ENCODE data around the gene PKHD1.

Gene PKHD1

GRCh38 chr6:52045033-52045432 is 42.4 kb downstream of the PKHD1 start:
- no peak for DNase-seq (ENCODE audit: low read depth, low spot score)

GRCh38 chr6:52042141-52042885 is 45.1 kb downstream of the PKHD1 start:
- no peak for DNase-seq (ENCODE audit: low read depth, low spot score)

GRCh38 chr6:52041134-52041533 is 46.3 kb downstream of the PKHD1 start:
- DNase-seq (ENCODE audit: low read depth, low spot score) = no peak

- no peak for DNase-seq (ENCODE audit: low read depth, low spot score)
Measured at GRCh38 chr6:52027699-52028098, 59.7 kb downstream of the PKHD1 start.

GRCh38 chr6:52024451-52025068 is 62.9 kb downstream of the PKHD1 start:
- no peak for DNase-seq (ENCODE audit: low read depth, low spot score)

GRCh38 chr6:52022675-52023074 is 64.7 kb downstream of the PKHD1 start:
- DNase-seq (ENCODE audit: low read depth, low spot score) = no peak

- no peak for DNase-seq (ENCODE audit: low read depth, low spot score)
Measured at GRCh38 chr6:52020945-52021570, 66.4 kb downstream of the PKHD1 start.

GRCh38 chr6:52019881-52020280 is 67.5 kb downstream of the PKHD1 start:
- DNase-seq (ENCODE audit: low read depth, low spot score) = no peak

GRCh38 chr6:52019092-52019491 is 68.3 kb downstream of the PKHD1 start:
- DNase-seq (ENCODE audit: low read depth, low spot score) = no peak

GRCh38 chr6:52016915-52017748 is 70.3 kb downstream of the PKHD1 start:
- no peak for DNase-seq (ENCODE audit: low read depth, low spot score)

- DNase-seq (ENCODE audit: low read depth, low spot score) = no peak
Measured at GRCh38 chr6:52015953-52016352, 71.5 kb downstream of the PKHD1 start.

GRCh38 chr6:52014391-52014790 is 73.0 kb downstream of the PKHD1 start:
- no peak for DNase-seq (ENCODE audit: low read depth, low spot score)

GRCh38 chr6:52013035-52013434 is 74.4 kb downstream of the PKHD1 start:
- no peak for DNase-seq (ENCODE audit: low read depth, low spot score)

GRCh38 chr6:52012582-52012981 is 74.8 kb downstream of the PKHD1 start:
- no peak for DNase-seq (ENCODE audit: low read depth, low spot score)

- no peak for DNase-seq (ENCODE audit: low read depth, low spot score)
Measured at GRCh38 chr6:52010806-52011205, 76.6 kb downstream of the PKHD1 start.

GRCh38 chr6:52010145-52010544 is 77.3 kb downstream of the PKHD1 start:
- DNase-seq (ENCODE audit: low read depth, low spot score) = no peak

GRCh38 chr6:52009466-52010140 is 77.8 kb downstream of the PKHD1 start:
- DNase-seq (ENCODE audit: low read depth, low spot score) = no peak

- no peak for DNase-seq (ENCODE audit: low read depth, low spot score)
Measured at GRCh38 chr6:52000064-52000463, 87.3 kb downstream of the PKHD1 start.

GRCh38 chr6:51996296-51996947 is 91.0 kb downstream of the PKHD1 start:
- DNase-seq (ENCODE audit: low read depth, low spot score) = no peak

- no peak for DNase-seq (ENCODE audit: low read depth, low spot score)
Measured at GRCh38 chr6:51995214-51995755, 92.1 kb downstream of the PKHD1 start.

GRCh38 chr6:51992876-51993275 is 94.5 kb downstream of the PKHD1 start:
- DNase-seq (ENCODE audit: low read depth, low spot score) = no peak
